ENCODE results near the gene NKIRAS2. TPM values are rescaled to one million over a fixed set of nuclear protein-coding genes. Genes with fewer than 3 reads are reported as not detected.
A peak's percentile ranks its signal among the peaks of the same experiment; 100 is the strongest.

Gene NKIRAS2
- total RNA-seq, result 47.2 to 49.6 TPM (median 48.1 TPM) in 3 replicates

DNA sequence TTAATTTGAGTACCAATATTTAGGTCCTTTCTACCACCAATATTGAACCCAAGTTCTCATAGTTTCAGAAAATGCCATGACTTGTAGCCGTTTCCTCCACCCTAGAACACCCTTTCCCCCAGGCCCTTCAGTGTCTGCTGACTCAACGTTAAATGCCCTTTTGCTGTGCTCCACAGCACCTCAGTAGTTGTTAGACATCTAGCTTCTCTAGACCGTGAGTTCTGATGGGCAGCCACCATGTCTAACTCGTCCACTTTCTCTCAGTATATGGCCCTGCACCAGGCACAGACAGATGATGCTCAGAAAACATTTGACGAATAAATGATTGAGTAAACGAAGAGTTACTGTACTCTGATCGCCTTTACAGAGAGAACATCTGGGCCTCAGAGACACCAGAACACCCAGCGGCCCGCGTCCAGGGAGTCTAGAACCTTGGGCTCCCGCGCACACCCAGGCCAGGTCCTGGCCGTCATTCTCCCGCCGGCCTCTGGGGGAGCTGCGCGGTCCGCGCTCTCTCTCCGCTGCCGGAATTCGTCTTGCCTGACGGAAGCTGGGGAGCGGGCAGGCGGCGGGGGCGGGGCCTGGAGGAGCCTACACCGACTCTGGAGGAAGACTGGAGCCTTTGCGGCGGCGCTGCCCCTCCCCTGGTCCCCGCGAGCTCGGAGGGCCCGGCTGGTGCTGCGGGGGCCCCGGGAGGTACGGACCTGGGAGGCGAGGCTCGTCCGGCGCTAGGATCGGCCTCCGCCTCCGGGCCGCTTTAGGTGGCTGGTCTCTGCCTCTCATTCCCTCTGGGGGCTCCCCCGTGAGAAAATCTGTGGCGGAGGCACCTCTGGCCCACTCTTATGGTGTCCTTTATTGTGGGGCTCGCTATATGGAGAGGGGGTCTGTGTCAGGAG, at the start of gene NKIRAS2:
TSS of gene NKIRAS2 (plus strand) at position 582 of the 896 bp plus-strand sequence. CDS start 1,488 bp downstream, outside the sequence.
- H3K9me3 Mint-ChIP-seq, result no peaks in the 10 kb centered on the region
- H3K4me1 Mint-ChIP-seq, result peaks cover 42% of the 10 kb centered on the region
- TF ChIP-seq, protein P1, sequence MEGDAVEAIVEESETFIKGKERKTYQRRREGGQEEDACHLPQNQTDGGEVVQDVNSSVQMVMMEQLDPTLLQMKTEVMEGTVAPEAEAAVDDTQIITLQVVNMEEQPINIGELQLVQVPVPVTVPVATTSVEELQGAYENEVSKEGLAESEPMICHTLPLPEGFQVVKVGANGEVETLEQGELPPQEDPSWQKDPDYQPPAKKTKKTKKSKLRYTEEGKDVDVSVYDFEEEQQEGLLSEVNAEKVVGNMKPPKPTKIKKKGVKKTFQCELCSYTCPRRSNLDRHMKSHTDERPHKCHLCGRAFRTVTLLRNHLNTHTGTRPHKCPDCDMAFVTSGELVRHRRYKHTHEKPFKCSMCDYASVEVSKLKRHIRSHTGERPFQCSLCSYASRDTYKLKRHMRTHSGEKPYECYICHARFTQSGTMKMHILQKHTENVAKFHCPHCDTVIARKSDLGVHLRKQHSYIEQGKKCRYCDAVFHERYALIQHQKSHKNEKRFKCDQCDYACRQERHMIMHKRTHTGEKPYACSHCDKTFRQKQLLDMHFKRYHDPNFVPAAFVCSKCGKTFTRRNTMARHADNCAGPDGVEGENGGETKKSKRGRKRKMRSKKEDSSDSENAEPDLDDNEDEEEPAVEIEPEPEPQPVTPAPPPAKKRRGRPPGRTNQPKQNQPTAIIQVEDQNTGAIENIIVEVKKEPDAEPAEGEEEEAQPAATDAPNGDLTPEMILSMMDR (IDR thresholded peaks at IDR 0.05; ENCODE audit: unreplicated experiment), result peak; percentile 95
- peak; percentile 89 to 95 for DNase-seq (ENCODE audit: low spot score in 2 of 2, unreplicated experiment in 2 of 2)
- H3K36me3 Mint-ChIP-seq, result peaks cover 9% of the 10 kb centered on the region
- H3K27ac Mint-ChIP-seq, result peak within 1 kb of the TSS; percentile 97
- H3K4me3 Mint-ChIP-seq, result peak within 1 kb of the TSS; percentile 90
- H3K27me3 Mint-ChIP-seq (ENCODE audit: low read depth), result no peaks in the 10 kb centered on the region

DNA sequence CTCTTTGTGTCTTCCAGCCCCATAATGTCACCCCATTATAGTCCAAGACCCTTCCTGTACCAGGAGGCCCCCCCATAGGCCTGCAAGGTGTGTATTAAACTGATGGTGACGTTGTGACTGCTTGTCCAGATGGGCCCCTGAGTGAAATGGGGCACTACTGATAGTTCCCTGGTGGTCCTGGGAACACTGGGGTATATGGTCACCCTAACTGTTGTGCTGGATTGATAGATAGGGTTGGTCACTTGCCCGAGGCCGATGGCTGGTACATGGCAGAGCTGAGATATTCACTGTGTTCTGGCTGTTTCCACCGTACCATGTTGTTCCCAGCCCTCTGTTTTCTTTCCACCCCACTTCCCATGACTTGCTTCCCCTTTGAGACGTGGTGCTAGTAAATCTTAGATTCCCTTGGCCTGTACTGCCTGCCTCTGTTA, 49.0 kb upstream of the NKIRAS2 start:
- TF ChIP-seq, protein P1 (IDR thresholded peaks at IDR 0.05; ENCODE audit: unreplicated experiment), result no peak
- no peak overlapping the region for H3K4me3 Mint-ChIP-seq
- no peak for DNase-seq (ENCODE audit: low spot score in 2 of 2, unreplicated experiment in 2 of 2)
- no peaks in the 10 kb centered on the region for H3K27me3 Mint-ChIP-seq (ENCODE audit: low read depth)
- peaks cover 22% of the 10 kb centered on the region for H3K36me3 Mint-ChIP-seq
- H3K9me3 Mint-ChIP-seq, result no peaks in the 10 kb centered on the region
- peak overlapping the region; percentile 3 for H3K27ac Mint-ChIP-seq
- peaks cover 12% of the 10 kb centered on the region for H3K4me1 Mint-ChIP-seq

DNA sequence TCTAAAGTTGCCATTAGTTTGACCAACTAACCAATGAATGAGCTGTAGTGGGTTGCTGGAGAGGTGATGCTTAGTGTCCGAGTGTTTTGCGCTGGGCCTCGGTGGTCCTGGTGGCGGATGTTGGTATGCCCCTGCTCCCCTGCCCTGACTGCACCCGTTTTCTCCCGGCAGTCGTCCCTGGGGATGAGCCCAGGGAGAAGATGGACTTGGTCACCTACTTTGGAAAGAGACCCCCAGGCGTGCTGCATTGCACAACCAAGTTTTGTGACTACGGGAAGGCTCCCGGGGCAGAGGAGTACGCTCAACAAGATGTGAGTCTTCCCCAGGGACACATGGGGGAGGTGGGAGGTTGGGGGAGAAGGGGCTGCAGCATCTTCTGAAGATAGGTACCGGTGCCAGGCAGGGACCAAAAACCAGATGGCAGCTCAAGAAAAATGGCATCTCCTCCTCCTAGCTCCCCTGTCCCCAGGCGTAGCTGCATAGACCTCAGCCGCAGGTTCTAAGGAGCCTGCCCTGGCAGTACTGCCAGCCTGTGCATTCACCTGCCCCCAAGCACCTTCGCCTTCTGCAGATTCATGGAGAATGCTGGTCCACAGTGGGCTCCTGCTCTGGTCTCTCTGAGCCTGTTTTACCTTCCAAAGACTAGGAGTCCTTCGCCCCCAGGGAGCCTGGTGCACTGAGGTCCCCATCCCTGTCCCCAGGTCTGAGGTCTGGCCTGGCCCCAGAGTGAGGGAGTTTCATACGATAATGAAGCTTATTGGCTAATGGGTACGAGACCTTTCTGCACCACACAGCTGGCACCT, 48.0 kb upstream of the NKIRAS2 start:
- no peaks in the 10 kb centered on the region for H3K27me3 Mint-ChIP-seq (ENCODE audit: low read depth)
- DNase-seq (ENCODE audit: low spot score in 2 of 2, unreplicated experiment in 2 of 2), result no peak
- H3K9me3 Mint-ChIP-seq, result no peaks in the 10 kb centered on the region
- H3K4me1 Mint-ChIP-seq, result peaks cover 12% of the 10 kb centered on the region
- H3K36me3 Mint-ChIP-seq, result peaks cover 29% of the 10 kb centered on the region
- H3K27ac Mint-ChIP-seq, result no peak overlapping the region
- H3K4me3 Mint-ChIP-seq, result no peak overlapping the region
- TF ChIP-seq, protein P1 (IDR thresholded peaks at IDR 0.05; ENCODE audit: unreplicated experiment), result peak; percentile 15

DNA sequence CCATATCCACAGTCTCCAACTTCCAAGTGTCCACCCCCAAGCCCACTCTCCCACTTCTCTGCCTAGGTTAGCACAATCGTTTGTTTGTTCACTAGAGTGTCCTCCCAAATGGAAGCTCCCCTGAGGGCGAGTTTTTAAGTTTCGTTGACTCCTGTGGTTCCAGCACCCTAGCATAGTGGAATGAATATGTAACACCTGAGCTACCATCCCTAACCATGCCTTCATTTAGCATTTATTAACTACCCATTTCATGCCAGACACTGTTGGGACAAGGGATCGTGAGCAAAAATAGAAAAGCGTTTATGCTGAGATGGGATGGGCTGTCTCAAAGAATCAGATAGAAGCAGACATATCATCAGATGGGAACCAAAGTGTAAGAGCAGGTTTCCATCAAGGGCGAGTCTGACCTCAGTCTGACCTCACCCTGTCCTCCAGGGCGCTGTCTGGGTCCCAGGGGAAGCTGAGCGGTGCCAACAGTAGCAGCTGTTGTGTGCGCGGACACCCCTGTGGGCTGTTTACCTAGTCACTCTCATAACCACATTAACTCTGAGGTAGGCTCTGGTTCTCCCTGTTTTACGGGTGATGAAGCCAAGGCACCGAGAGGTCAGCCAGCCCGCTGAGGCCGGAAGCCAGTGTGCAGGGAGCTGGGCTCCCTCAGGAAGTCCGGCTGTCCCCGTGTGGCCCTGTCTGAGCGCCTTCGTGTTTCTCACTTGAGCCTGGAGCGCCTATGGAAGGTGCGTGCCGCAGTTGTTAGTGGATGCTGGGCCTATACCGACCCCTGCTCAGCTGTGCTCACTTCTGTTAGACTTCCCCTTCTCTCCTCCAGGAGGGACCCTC, 47.1 kb upstream of the NKIRAS2 start:
- Mint-ChIP-seq H3K36me3 (peaks cover 33% of the 10 kb centered on the region), H3K4me1 (peaks cover 7% of the 10 kb centered on the region), H3K9me3 (no peaks in the 10 kb centered on the region), H3K4me3 (no peak overlapping the region), H3K27ac (peak overlapping the region; percentile 59), H3K27me3 (ENCODE audit: low read depth) (no peaks in the 10 kb centered on the region)
- TF ChIP-seq, protein P1 (IDR thresholded peaks at IDR 0.05; ENCODE audit: unreplicated experiment), result no peak
- no peak for DNase-seq (ENCODE audit: low spot score in 2 of 2, unreplicated experiment in 2 of 2)

DNA sequence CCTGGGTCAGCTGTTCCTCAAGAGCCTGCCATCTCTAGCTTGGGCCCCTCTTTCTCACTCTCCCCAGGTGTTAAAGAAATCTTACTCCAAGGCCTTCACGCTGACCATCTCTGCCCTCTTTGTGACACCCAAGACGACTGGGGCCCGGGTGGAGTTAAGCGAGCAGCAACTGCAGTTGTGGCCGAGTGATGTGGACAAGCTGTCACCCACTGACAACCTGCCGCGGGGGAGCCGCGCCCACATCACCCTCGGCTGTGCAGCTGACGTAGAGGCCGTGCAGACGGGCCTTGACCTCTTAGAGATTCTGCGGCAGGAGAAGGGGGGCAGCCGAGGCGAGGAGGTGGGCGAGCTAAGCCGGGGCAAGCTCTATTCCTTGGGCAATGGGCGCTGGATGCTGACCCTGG, 46.5 kb upstream of the NKIRAS2 start:
- Mint-ChIP-seq H3K9me3 (no peaks in the 10 kb centered on the region), H3K4me3 (no peak overlapping the region), H3K27ac (peak overlapping the region; percentile 59), H3K36me3 (peaks cover 37% of the 10 kb centered on the region), H3K4me1 (peaks cover 9% of the 10 kb centered on the region), H3K27me3 (ENCODE audit: low read depth) (no peaks in the 10 kb centered on the region)
- DNase-seq (ENCODE audit: low spot score in 2 of 2, unreplicated experiment in 2 of 2), result no peak
- TF ChIP-seq, protein P1 (IDR thresholded peaks at IDR 0.05; ENCODE audit: unreplicated experiment), result no peak
